HG03460 (cell line): ENCODE data around the gene MACROD2.

Source experiments
- ATAC-seq: cut with Tn5 transposase; IDR thresholded peaks from one replicate; pipeline ENCODE4 v1.9.1; 2021; ENCODE audit not compliant: unreplicated experiment

Gene MACROD2

DNA sequence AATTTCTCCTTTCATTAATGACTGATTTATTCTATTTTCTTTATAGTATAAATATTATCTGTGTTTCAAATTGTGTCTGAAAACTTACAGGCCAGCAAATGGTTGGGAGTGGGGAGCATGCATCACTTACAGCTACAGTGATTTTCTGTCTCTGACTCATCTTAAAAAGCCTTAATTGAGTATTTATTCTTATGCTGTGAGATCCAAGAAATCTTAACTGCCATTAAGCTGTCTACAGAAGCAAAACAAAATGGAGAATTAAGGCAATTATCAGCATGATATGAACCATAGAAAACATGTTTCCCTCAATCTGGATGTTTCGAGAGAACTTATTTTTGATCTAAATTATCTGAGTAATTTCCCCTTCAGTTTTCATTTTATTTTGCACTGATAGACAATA lies 1746.8 kb downstream of the MACROD2 start:
- no peak for ATAC-seq

DNA sequence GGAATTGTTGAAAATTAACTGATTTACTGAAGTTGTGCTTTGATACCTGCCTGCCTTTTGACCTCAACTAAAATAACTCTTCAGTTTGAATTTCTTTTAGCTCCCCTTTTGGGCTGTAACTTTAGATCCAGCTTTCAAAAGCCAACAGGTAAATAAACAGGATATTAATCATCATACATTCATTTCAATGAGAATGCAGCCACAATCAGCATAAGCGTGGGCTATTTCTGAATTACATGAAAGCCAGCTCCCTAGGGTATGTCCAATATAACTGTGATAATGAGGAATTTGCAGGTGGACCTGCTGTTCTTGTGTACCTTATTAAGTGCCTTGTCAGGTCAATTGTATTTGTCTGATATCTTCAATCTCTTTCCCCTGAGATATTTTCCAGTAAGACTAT lies 1747.3 kb downstream of the MACROD2 start:
- no peak for ATAC-seq

DNA sequence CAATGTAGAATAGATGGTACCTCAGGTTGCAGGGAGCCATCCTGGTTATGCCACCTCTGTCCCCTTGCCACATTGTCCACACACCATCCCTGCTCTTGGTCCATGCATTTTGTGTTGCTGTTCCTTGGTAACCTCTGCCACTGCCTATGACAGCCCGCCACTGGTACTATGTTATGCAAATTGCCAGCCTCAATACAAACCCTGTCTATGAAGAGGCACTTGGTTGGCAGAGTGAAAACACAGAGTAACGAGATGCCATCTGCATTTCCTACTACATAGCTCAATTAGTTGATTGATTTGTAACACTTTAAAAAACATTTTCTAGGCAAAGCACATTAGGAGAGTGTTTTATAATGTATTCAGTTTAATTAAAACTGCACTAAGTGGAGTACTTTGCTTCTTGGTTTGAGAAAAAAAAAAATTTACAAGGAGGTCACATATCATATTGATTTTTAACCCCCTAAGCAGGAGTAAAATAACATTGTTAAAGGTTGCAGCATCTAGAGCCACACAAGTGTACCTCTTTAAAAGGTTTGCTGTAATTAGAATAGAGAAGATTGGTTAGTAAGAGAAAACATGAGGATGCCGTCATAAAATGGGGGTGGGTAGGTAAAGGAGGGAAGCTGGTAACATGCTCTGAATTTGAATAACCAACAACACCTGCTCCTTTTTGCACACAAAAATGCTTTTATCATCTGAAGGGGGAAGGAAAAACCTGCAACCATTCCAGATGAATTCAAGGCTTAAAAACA lies 1760.9 kb downstream of the MACROD2 start:
- no peak for ATAC-seq

DNA sequence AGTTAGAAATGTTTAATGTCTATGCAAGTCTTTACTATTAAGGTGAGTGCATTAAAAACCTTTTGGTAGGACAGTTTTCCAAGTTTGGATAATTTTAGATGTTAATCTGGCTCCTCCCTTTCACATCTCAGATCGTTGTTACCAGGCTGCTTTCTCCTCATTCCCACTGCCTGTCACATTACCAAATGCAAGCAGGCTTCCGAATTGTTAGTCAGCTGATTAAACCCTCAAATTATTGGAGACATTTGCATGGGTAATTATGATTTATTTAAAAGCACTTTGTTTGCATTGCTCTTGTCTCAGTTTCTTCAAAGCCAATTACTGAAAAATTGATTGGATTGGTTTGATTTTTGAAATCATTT lies 1761.4 kb downstream of the MACROD2 start:
- ATAC-seq = no peak

DNA sequence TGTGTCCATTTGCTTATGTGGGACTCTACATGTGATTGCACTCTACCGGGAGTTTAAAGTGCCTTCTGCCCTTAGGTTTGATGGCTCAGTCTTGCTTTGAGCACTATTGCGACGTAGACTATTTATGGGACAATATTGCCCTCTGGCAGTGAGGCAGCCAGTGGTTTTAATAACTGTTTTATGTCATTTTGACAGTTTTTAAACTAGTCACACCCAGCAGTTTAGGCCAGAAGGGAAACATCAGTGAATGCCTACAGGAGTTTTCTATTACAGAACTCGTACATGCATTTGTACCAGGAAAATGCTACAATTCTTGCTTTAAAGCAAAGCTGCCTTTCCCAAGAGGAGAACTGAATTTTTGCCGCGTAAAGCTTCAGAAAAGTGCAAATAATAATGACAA lies 1764.3 kb downstream of the MACROD2 start:
- no peak for ATAC-seq

DNA sequence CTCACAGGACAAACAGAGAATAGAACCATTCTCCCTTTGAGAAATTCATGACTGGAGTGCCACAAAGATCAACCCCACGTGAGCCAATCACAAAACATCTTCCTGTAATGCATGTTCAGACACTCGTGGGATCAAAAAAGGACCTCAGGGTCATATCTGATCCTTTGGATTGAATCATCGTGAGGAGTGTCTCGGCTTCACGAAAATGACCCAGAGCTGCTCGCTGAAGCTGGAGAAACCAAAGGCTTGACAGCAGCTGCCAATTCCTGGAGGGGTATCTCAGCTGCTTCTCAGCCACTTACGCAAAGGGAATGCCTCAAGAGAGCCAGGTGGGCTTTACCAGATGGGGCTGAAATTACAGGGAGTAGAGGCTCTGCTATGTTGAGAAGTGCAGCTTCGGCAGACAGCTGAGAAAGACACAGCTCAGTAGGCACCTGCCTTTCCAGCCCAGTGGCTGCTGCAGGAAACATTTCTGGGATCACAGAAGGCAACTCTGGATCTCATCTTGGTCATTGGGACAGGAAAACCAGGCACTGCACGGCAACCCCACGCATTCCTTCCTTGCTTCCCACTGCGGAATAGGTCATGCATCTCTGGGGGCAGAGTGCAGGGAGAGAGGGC lies 1764.8 kb downstream of the MACROD2 start:
- ATAC-seq = no peak

DNA sequence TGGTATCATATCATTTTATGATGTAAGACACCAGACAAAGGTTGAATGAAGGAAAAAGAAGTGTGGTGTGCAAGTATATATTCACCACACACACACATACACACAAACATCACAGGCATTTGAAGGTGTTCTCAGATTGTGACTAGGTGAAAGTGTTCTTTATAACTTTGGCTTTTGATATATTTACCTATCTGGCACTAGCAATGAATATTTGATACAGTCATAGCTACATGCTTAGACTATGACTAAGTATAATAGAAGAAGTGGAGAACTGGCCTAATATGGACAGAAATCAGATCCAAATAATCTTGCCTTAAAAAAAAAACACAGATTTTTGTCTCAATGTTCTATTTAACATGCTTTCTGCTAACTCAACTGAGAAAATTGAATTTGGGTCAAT lies 1768.0 kb downstream of the MACROD2 start:
- no peak for ATAC-seq

DNA sequence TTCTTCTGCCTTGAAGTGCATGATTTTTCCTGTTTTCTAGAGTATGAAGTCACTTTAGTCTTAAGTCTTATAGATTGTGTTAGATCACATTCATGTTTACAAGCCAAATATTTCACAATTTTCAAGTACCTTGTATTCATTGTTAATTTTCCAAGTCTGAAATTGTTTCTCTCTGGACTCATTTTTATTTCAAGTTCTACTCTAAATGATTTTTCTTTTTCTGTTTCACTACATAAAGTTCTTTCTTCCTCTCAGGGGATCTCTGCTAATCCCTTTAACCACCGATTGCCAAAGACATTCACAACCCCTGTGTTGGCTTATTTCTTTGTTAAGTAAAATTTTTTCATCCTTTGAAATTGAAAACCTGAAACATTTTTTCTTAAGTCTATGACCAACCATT lies 1772.3 kb downstream of the MACROD2 start:
- no peak for ATAC-seq

DNA sequence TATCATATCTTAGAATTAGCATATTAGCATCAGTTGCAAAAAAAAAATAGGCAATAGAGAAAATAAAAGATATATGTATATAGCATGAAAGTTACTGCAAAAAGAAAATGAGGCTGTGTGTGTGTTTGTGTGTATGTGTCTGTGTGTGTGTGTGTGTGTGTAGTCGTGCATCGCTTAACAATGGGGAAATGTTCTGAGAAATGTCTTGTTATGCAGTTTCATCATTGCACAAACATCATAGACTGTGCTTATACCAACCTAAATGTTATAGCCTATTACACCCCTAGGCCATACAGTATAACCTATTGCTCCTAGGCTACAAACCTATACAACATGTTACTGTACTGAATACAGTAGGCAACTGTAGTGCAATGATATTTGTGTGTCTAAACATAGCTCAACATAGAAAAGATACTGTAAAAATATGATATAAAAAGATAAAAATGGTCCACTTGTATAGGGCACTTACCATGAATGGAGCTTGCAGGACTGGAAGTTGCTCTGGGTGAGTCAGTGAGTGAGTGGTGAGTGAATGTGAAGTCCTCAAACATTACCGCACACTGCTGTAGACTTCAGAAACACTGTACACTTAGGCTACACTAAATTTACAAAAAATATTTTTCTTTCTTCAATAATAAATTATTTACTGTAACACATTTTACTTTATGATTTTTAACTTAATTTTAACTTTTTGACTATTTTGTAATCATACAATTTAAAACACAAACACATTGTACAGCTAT lies 1772.9 kb downstream of the MACROD2 start:
- ATAC-seq = no peak

DNA sequence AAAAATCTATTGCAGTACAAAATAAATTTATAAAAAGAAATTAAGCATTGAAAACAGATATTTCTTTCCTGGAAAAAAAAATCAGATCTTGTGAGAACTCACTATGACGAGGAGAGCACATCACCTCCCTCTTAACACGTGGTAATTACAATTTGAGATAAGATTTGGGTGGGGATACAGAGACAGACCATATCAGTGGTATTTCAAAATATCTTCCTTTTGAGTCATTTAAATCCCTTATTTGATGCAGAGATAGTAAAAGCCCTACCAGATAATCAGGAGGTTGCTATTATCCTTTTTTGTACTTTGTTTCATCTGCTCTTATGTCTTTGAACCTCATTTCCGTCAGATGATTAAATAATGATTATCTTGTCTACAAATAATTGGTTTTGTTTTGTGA lies 1777.5 kb downstream of the MACROD2 start:
- no peak for ATAC-seq

DNA sequence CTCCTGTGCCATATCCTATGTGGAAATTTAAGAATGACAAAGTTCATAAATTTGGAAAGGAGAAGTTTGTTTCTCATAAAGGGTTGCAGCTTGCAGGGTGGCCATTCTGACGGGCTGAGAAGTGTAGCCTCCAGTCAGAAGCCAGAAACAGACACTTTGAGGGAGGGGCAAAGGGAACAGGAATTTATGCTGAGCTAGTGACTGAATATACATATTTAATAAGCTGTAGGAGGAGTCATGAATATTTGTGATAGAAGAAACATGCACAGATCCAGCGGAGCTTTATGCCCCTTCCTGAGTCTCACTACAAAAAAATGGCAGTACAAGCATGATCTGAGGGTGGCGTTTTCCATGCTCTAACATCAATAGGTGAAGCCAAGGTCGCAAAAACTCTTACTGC lies 1779.6 kb downstream of the MACROD2 start:
- no peak for ATAC-seq

DNA sequence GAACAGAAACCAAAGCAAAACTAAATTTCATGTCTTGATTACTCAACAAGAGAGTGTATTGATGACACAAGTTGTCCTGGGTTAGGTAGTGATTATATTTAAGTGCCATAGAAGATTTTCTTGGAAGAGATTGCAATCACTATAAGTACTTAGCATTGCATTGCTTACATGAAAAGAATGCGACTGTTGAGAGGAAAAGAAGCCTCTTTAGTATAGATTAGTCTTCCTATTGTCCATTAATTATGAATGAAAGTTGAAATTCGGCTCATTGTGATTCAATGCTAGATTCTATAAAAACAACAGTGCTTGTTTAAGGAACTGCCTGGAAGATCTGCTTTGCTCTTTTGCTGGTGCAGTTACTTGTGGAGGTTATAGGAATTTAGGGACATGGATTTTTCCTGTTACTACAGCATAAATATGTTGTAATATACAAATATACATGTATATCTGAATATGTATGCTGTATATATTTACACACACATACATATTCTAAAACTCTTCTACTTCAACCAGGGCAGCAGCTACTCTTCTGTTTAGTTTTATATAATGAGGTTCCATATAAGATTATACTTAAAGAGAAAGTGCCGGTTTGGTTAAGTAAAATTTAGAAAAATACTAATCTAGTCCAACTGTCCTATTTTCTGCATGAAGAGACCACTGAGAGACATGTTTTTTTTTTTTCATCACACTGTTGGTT lies 1781.6 kb downstream of the MACROD2 start:
- no peak for ATAC-seq

DNA sequence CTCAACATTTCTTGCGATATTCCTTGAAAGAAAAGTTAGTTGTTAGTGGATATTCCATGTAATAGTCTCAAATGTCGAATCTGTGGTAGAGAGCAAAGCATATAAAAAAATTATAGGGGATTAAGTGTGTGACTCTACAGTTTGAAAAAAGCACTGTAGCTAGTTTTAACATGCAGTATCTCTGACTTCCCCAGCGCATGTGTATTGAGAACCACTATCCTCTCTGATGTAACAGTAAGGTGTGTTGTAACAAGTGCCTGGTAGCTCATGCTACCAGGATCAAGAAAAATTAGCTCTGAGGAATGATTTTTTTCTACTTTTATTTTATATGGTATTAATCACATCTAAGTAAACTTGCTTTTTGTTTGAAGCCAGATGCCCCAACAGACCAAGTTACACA lies 1788.7 kb downstream of the MACROD2 start:
- ATAC-seq = no peak

DNA sequence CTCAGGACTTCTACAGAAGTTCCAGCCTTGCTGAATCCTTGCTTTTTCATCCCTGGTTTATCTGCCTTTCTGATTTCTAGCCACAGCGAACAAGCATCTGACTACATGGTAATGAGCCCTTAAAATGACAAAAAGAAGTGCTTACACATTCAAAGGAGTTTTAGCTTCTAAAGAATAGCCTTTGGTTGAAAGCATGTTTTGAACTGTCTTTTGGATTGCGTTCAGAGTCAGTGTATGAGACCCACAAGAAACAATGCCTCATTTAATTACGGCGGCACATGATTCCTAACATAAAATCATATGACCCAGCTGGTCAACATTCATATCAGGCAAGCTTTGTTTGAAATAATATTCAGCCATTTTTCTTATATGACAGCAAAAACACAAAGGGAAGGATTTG lies 1793.8 kb downstream of the MACROD2 start:
- ATAC-seq = no peak

DNA sequence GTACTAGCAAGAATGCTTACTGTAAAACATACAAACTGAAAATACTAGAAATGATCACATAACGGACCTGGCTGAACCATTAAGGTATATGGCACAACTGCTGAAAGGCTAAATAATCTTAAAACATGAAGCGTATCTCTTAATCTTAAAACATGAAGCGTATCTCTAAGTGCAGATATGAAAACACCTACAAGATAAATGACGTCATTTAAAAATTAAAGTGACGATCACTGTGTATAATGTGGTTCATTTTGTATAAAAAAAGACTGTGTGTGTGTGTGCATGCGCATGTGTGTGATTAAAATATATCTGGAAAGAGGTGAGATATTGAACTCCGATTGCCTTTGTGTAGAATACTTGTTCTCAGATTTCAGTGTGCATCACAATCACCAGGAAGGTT lies 1797.5 kb downstream of the MACROD2 start:
- ATAC-seq = no peak

DNA sequence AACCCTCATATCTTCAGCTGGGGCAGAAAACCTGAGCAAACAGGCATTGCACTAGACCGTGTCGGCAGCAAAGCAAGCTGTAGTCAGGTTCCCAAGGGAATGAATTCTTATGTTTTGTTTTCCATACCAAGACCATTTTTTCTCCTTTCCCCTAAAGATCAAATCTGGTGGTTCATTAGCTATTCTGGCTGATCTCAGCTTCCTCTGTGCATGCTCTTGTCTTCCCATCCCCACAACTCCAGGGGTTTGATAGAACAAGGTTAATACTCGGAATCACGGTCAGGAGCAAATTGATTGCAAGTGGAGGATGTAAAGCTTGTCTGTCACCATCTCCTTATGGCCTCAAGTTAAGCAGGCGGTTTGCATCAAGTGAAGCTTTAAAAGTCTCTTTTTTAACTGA lies 1799.1 kb downstream of the MACROD2 start:
- no peak for ATAC-seq

DNA sequence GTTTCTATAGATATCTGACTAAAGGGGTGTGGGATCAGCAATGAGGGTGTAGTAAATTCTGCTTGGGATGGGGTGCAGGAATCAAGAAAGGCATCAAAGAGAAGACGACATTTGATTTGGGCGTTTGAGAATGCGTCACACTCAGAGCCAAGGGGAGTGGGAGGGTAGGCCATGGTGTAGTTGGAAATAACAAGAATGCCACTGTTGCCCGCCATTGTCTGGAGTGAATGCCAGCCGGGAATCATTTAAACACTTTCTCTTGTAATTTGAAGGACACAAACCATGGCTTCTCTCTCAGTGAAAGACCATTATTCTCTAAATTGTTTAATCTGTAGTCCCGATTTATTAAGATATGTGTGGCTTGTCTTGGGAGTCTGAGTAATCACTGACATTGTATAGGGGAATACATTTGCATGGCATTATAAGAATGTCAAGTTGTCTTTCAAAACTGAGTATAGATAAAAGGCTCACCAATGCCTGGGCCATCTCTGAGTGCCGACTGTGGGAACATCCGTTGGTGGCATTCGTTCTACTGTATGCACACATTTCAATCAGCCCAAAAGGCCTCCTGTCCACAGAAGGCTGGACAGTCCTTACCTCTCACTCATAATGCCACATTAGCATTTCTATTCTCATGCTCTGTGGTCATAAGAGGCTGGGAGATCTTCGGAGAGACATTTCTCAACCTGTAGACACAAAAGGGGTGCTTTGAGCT lies 1800.1 kb downstream of the MACROD2 start:
- ATAC-seq = no peak

DNA sequence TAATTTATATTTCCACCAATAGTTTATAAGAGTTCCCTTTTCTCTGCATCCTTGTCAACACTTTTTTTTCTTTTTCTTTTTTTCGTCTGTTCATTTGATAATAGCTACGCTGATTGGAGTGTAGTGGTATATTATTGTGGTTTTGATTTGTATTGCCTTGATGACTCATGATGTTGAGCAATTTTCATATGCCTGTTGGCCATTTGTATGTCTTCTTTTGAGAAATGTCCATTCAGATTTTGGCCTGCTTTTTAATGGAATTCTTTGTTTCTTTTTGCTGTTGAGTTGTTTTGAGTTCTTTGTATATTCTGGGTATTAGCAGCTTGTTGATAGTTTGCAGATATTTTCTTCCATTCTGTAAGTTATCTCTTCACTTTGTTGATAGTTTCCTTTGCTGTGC lies 1804.6 kb downstream of the MACROD2 start:
- ATAC-seq = no peak

DNA sequence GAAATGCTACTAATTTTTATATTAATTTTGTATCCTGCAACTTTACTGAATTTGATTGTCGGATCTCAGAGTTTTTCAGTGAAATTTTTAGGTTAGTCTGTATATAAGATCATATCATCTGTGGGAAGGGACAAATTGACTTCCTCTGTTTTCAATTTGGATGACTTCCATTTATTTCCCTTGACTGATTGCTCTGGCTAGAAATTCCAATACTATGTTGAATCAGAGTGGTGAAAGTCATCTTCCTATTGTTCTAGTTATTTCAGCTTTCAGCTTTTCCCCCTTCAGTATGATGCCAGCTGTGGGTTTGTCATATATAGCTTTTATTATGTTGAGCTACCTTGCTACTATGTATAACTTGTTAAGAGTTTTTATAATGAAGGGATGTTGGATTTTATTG lies 1806.7 kb downstream of the MACROD2 start:
- ATAC-seq = no peak

DNA sequence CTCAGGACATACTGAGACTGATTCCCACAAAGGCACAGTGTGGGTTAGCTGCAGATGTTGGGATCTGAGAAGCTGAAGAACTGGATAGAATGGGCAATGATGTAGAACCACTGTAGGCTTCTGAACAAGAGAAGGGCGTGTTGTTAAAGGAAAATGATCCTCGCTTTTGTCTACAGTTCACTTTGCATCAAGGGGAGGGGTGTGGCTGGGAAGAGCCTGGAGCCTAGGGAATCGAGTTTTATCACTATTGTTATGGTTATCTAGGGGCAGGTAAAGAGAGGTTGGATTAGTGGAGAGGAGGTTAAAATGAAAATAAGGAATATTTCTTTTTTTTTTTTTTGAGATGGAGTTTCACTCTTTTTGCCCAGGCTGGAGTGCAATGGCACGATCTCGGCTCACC lies 1809.8 kb downstream of the MACROD2 start:
- ATAC-seq = no peak

DNA sequence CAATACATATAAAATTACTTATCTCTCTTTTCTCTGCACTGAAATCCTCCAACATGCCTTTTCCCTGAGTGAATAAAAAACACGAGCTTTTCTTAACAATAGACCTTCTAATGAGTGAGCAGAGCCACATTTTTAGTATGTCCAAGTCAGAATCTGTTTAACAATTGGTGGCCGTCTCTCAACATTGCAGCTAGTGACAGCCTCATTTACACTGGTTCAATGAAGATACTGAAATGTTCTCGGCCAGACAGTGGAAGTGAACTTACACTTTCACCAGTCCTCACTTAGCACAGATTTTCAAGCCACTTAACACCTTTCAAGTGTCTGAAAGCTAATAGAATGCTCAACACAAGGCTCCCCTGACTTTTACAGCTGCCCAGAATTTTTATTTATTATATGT lies 1810.8 kb downstream of the MACROD2 start:
- ATAC-seq = no peak
